NCI-H1048 (cell line): Measurements from ENCODE around the gene DCC.
"Not testable (repeated sequence)": the region's sequence is repeated elsewhere in the genome, so short reads cannot be mapped to it uniquely, and the experiment has no call there.

Experiments used
- DNase-seq: peaks from one replicate; lab custom pipeline; 2025; lab: John Stamatoyannopoulos, UW

DCC gene

GRCh38 chr18:52352920-52353319 lies 12.9 kb downstream of the DCC start:
- no peak for DNase-seq

- DNase-seq, result no peak
These were observed 13.6 kb downstream of the DCC start for GRCh38 chr18:52353589-52353988.

- no peak for DNase-seq
These were observed 23.9 kb downstream of the DCC start for GRCh38 chr18:52363861-52364260.

- not testable (repeated sequence) for DNase-seq
These were observed 26.9 kb downstream of the DCC start for GRCh38 chr18:52366851-52367250.

- no peak for DNase-seq
These were observed 28.2 kb downstream of the DCC start for GRCh38 chr18:52367953-52368742.

- no peak for DNase-seq
These were observed 30.8 kb downstream of the DCC start for GRCh38 chr18:52370841-52371240.

GRCh38 chr18:52376104-52376503 lies 36.1 kb downstream of the DCC start:
- DNase-seq, result no peak

GRCh38 chr18:52377094-52377493 lies 37.1 kb downstream of the DCC start:
- DNase-seq, result no peak

GRCh38 chr18:52386306-52386705 lies 46.3 kb downstream of the DCC start:
- no peak for DNase-seq

GRCh38 chr18:52387175-52387574 lies 47.2 kb downstream of the DCC start:
- no peak for DNase-seq

GRCh38 chr18:52391810-52392559 lies 52.0 kb downstream of the DCC start:
- no peak for DNase-seq

GRCh38 chr18:52394602-52395001 lies 54.6 kb downstream of the DCC start:
- DNase-seq, result no peak

- DNase-seq, result no peak
These were observed 55.3 kb downstream of the DCC start for GRCh38 chr18:52395146-52395852.

- no peak for DNase-seq
These were observed 61.2 kb downstream of the DCC start for GRCh38 chr18:52401236-52401635.

- DNase-seq, result no peak
These were observed 62.8 kb downstream of the DCC start for GRCh38 chr18:52402814-52403213.

GRCh38 chr18:52403291-52404021 lies 63.5 kb downstream of the DCC start:
- no peak for DNase-seq

GRCh38 chr18:52408800-52409302 lies 68.9 kb downstream of the DCC start:
- no peak for DNase-seq

GRCh38 chr18:52409727-52410126 lies 69.7 kb downstream of the DCC start:
- DNase-seq, result no peak

GRCh38 chr18:52415131-52415530 lies 75.1 kb downstream of the DCC start:
- no peak for DNase-seq

- no peak for DNase-seq
These were observed 83.1 kb downstream of the DCC start for GRCh38 chr18:52422985-52423601.

GRCh38 chr18:52426041-52426440 lies 86.0 kb downstream of the DCC start:
- no peak for DNase-seq
